Psoas muscle (tissue), 8 donors: Measurements from ENCODE around the gene FFAR1. TPM values are rescaled to one million over a fixed set of nuclear protein-coding genes. Genes with fewer than 3 reads are reported as not detected.
"Not testable (repeated sequence)": the region's sequence is repeated elsewhere in the genome, so short reads cannot be mapped to it uniquely, and the experiment has no call there.

Experiments used
- ATAC-seq, 4 donors: fragments of 200-7000 bp; cut with Tn5 transposase; one replicate each; pipeline ENCODE4 v1.9.1; 2020; ENCODE audit warnings: moderate library complexity in 3 of 4, mild to moderate bottlenecking in 2 of 4
- DNase-seq, 2 donors: peaks; one replicate each; pipeline ENCODE4 v3.0.0-alpha.2; 2020
- H3K27ac ChIP-seq: fragments of 200-600 bp; one replicate; pipeline ENCODE4 v1.8.0; 2022
- H3K27me3 ChIP-seq, 3 donors: fragments of 200-600 bp in 1 of 3; one replicate each; pipeline versions ENCODE4 v1.6.1 to v1.8.0; 2013 to 2022; ENCODE audit warnings: low read length in 2 of 3, mild to moderate bottlenecking in 2 of 3, moderate library complexity in 1 of 3; ENCODE audit not compliant: insufficient read depth in 3 of 3
- H3K36me3 ChIP-seq, 2 donors: fragments of 200-600 bp in 1 of 2; one replicate each; pipeline versions ENCODE4 v1.6.1 to v1.8.0; 2013 to 2022; ENCODE audit warnings: low read depth in 1 of 2, mild to moderate bottlenecking in 1 of 2, moderate library complexity in 1 of 2; ENCODE audit not compliant: insufficient read depth in 1 of 2
- H3K4me1 ChIP-seq: fragments of 200-600 bp; one replicate; pipeline ENCODE4 v1.8.0; 2022
- H3K4me3 ChIP-seq: fragments of 200-600 bp; one replicate; pipeline ENCODE4 v1.8.0; 2022; ENCODE audit warnings: mild to moderate bottlenecking
- H3K9me3 ChIP-seq: fragments of 200-600 bp; one replicate; pipeline ENCODE4 v1.8.0; 2022
- WGBS, 3 donors: extraction: QIAGEN DNeasy Blood & Tissue Kit; methylation state at CpG; one replicate each; pipeline versions ENCODE4 v1.1.6 to v1.1.7; 2013; 5-methylcytosine and 5-hydroxymethylcytosine counted together
- intact Hi-C, 2 donors: fragments of 100-400 bp; cut with DNase I; formaldehyde crosslinking; loops; one replicate each; pipeline versions ENCODE4 v1.11.0 to v1.14.2; 2022
- polyA plus RNA-seq, 3 donors: library from polyadenylated mRNA; stranded (reverse); fragments of 200-250 nt; gene quantifications; one replicate each; pipeline ENCODE4 v1.2.3, GENCODE V29; 2013
- total RNA-seq, 4 donors: library from RNA; stranded (reverse); fragmentation: NEBNext Ultra II Directional in 2 of 4; extraction: Animal tissue kit (Norgen Biotek cat#: 25700) in 2 of 4; gene quantifications; one replicate each; pipeline versions ENCODE4 v1.2.1 to v1.2.4, GENCODE V29; 2021 to 2023
- TF ChIP-seq, protein P1 (sequence below): fragments of 200-600 bp; IDR thresholded peaks from one replicate; pipeline ENCODE4 v1.8.0; 2022; ENCODE audit warnings: antibody characterized with exemption
- donor health status: healthy with polysubstance abuse.
- donor health status: DM: no; HTN: no; CAD: no; lungs with moderate emphysema.
- donor health status: Bipolar disorder and iron deficiency.
- donor health status: healthy.
- donor health status: DM: yes; HTN: yes; CAD: no.
- donor health status: DM: no; HTN: no; CAD: no.
- donor health status: DM: no; HTN: no; CAD: no.
- donor health status: DM: yes; HTN: yes; CAD: no.

The FFAR1 gene
- total and polyA plus RNA-seq, 7 donors = not detected

DNA sequence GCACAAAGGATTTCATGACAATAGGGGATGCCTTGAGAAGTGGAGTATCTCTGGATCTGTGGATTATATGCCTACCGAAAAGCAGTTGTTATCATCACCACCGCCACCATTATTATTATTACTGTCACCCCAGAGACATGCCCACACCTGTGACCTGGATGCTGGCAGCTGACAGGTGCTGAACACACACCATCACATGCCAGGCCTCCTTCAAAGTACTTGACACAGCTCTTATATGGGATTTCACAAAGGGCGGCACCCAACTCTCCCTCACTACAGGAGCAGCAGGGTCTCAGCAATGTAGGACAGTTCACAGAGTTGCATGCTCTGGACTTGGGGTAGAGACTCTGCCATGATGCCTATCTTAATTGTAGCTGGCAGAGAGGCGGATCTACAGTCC is 17.6 kb downstream of the FFAR1 start:
- DNase-seq (no peak), ATAC-seq (no peak)
- Histone ChIP-seq H3K27ac (no peak overlapping the region), H3K9me3 (no peaks in the 10 kb centered on the region), H3K27me3 (peaks cover 0 to 1% (median 0%) of the 10 kb centered on the region in 3 donors), H3K4me1 (no peaks in the 10 kb centered on the region), H3K4me3 (no peak overlapping the region), H3K36me3 (no peaks in the 10 kb centered on the region)
- 90 to 91% methylated on average over 4 of the region's 4 CpGs; no CpG with 5 or more reads in 1 of the 3 donors for WGBS, 3 donors
- TF ChIP-seq, protein P1, sequence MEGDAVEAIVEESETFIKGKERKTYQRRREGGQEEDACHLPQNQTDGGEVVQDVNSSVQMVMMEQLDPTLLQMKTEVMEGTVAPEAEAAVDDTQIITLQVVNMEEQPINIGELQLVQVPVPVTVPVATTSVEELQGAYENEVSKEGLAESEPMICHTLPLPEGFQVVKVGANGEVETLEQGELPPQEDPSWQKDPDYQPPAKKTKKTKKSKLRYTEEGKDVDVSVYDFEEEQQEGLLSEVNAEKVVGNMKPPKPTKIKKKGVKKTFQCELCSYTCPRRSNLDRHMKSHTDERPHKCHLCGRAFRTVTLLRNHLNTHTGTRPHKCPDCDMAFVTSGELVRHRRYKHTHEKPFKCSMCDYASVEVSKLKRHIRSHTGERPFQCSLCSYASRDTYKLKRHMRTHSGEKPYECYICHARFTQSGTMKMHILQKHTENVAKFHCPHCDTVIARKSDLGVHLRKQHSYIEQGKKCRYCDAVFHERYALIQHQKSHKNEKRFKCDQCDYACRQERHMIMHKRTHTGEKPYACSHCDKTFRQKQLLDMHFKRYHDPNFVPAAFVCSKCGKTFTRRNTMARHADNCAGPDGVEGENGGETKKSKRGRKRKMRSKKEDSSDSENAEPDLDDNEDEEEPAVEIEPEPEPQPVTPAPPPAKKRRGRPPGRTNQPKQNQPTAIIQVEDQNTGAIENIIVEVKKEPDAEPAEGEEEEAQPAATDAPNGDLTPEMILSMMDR = no peak
- intact Hi-C loops = no loop called here

DNA sequence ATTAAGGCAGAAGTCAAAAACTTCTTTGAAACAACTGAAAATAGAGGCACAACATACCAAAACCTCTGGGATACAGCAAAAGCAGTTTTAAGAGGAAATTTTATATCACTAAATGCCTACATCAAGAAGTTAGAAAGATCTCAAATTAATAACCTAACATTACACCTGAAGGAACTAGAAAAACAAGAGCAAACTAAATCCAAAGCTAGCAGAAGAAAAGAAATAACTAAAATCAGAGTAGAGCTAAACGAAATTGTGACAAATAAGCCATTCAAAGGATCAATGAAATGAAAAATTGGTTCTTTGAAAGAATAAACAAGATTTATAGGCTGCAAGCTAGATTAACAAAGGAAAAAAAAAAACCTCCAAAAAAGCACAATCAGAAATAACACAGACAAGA is 20.7 kb downstream of the FFAR1 start:
- Histone ChIP-seq H3K9me3 (no peaks in the 10 kb centered on the region), H3K27ac (no peak overlapping the region), H3K36me3 (no peaks in the 10 kb centered on the region), H3K4me3 (no peak overlapping the region), H3K4me1 (no peaks in the 10 kb centered on the region), H3K27me3 (no peaks in the 10 kb centered on the region)
- intact Hi-C loops = no loop called here
- ATAC-seq (no peak), DNase-seq (no peak)
- 44 to 48% methylated on average over 1 of the region's 1 CpG; no CpG with 5 or more reads in 1 of the 3 donors for WGBS, 3 donors
- TF ChIP-seq, protein P1 = no peak

DNA sequence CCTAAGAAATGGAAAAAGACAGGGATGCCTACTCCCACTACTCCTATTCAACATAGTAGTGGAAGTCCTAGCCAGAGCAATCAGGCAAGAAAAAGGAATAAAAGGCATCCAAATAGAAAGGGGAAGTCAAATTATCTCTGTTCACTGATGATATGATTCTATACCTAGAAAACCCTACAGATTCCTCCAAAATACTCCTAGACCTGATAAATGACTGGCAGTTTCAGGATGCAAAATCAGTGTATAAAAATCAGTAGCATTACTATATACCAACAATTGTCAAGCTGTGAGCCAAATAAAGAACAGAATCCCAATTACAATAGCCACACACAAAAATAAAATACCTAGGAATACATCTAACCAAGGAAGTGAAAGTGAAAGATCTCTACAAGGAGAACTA is 21.8 kb downstream of the FFAR1 start:
- Histone ChIP-seq H3K27me3 (no peaks in the 10 kb centered on the region), H3K4me1 (no peaks in the 10 kb centered on the region), H3K36me3 (no peaks in the 10 kb centered on the region), H3K27ac (no peak overlapping the region), H3K4me3 (no peak overlapping the region), H3K9me3 (no peaks in the 10 kb centered on the region)
- intact Hi-C loops = no loop called here
- no peak for DNase-seq
- TF ChIP-seq, protein P1 = no peak
- ATAC-seq = no peak

DNA sequence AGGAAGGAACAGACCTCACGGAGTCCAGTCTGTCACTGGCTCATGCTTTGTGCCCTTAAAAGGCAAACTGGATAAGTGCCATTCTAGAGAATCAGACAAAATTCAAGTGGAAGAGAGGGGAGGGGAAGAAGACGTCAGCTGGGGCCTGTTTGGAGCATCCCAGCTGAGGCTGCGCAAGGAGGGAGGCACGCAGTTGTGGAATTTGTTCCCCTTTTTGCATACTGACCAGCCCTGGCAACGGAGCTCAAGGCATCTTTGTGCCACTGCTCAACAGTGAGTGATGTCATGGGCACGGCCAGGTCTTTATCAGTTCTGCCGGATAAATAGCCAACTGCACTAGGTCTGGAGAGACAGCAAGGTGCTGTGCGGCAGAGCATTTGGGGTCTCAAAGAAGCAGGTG is 23.0 kb downstream of the FFAR1 start, which contains the start of gene GPR42:
Gene GPR42, plus strand, starts transcription at position 347 of the 400 bp plus-strand sequence. CDS start 292 bp downstream, outside the sequence.
- no peaks in the 10 kb centered on the region for H3K4me1 ChIP-seq
- TF ChIP-seq, protein P1 = no peak
- 76 to 84% methylated on average over 5 to 8 of the region's 8 CpGs; no CpG with 5 or more reads in 1 of the 3 donors for WGBS, 3 donors
- ATAC-seq (no peak), DNase-seq (no peak)
- H3K4me3 ChIP-seq = no peak within 1 kb of the TSS
- no peaks in the 10 kb centered on the region for H3K9me3 ChIP-seq
- no peaks in the 10 kb centered on the region for H3K36me3 ChIP-seq
- no peak within 1 kb of the TSS for H3K27ac ChIP-seq
- intact Hi-C loops = no loop called here
- no peaks in the 10 kb centered on the region for H3K27me3 ChIP-seq

DNA sequence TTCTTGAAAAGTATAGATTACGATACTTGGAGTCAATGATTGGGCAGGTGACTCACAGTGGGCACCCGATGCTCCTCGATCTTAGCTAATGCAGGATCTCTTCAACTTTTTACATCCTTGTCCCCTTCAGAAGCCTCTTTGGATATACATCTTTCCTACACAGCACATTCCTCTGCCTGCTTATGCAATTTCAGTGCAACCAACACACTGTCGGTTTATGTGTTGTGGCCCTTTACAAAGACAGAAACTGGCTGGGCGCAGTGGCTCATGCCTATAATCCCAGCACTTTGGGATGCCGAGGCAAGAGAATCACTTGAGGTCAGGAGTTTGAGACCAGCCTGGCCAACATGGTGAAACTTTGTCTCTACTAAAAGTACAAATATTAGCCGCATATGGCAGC is 25.8 kb downstream of the FFAR1 start:
- intact Hi-C loops = no loop called here
- Histone ChIP-seq H3K4me1 (no peaks in the 10 kb centered on the region), H3K9me3 (no peaks in the 10 kb centered on the region), H3K4me3 (no peak overlapping the region), H3K27ac (no peak overlapping the region), H3K36me3 (no peaks in the 10 kb centered on the region), H3K27me3 (peaks cover 0 to 2% (median 0%) of the 10 kb centered on the region in 3 donors)
- 77 to 86% (median 83%) methylated on average over 7 of the region's 7 CpGs for WGBS, 3 donors
- TF ChIP-seq, protein P1 = no peak
- no peak for ATAC-seq
- DNase-seq = no peak

DNA sequence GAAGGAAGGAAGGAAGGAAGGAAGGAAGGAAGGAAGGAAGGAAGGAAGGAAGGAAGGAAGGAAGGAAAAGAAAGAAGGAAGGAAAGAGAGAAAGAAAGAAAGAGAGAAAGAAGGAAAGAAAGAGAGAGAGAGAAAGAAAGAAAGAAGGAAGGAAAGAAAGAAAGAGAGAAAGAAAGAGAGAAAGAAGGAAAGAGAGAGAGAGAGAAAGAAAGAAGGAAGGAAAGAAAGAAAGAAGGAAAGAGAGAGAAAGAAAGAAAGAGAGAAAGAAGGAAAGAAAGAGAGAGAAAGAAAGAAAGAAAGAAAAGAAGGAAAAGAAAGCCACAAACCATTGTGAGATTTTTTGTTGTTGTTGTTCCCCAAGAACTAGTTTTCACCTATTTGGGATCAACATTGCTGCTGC is 26.3 kb downstream of the FFAR1 start:
- H3K27me3 ChIP-seq, H3K27ac ChIP-seq, DNase-seq, ATAC-seq, H3K9me3 ChIP-seq, H3K36me3 ChIP-seq, H3K4me3 ChIP-seq, H3K4me1 ChIP-seq: not testable (repeated sequence)
- intact Hi-C loops = loop anchor here in 1 of 2 donors (2.0 kb wide), 1 partner anchor 15 kb away; the partner anchor contains the start of gene FFAR3
